Right ventricle myocardium superior (tissue), 1 donor: ENCODE measurements around the gene HNRNPR. TPM values are rescaled to one million over a fixed set of nuclear protein-coding genes. Genes with fewer than 3 reads are reported as not detected.
"Not testable (repeated sequence)": the region's sequence is repeated elsewhere in the genome, so short reads cannot be mapped to it uniquely, and the experiment has no call there.

ENCODE experiments used
- ATAC-seq: fragments of 200-7000 bp; cut with Tn5 transposase; one replicate; pipeline ENCODE4 v1.9.1; 2020; ENCODE audit warnings: mild to moderate bottlenecking; ENCODE audit not compliant: poor library complexity
- DNase-seq: peaks from one replicate; pipeline ENCODE4 v3.0.0-alpha.2; 2020
- intact Hi-C: fragments of 100-400 bp; cut with DNase I; formaldehyde crosslinking; loops from one replicate; pipeline ENCODE4 v1.11.2; 2022
- total RNA-seq: library from RNA; stranded (reverse); fragmentation: NEBNext Ultra II Directional; extraction: Animal tissue kit (Norgen Biotek cat#: 25700); gene quantifications from one replicate; pipeline ENCODE4 v1.2.1, GENCODE V29; 2021
- donor health status: DM: no; HTN: yes; CAD: no; lungs with severe emphysema.

Gene HNRNPR
- total RNA-seq, 1 donor from 2014 or later = 53.5 TPM

- ATAC-seq (peak; percentile 47), DNase-seq (peak; percentile 43)
- intact Hi-C loops = loop anchor here (2.0 kb wide), 1 partner anchor 25 kb away; the partner anchor contains the start of gene ZNF436
Observed at GRCh38 chr1:23343221-23344110, 618 bp downstream of the HNRNPR start.

GRCh38 chr1:23341931-23342692 lies 2.0 kb downstream of the HNRNPR start:
- no peak for ATAC-seq
- intact Hi-C loops = no loop called here
- DNase-seq = no peak

- intact Hi-C loops = no loop called here
- DNase-seq (no peak), ATAC-seq (no peak)
Observed at GRCh38 chr1:23339632-23340031, 4.5 kb downstream of the HNRNPR start.

- DNase-seq = no peak
- intact Hi-C loops = no loop called here
- no peak for ATAC-seq
Observed at GRCh38 chr1:23337869-23338268, 6.2 kb downstream of the HNRNPR start.

- DNase-seq (no peak), ATAC-seq (no peak)
- intact Hi-C loops = no loop called here
Observed at GRCh38 chr1:23331713-23332112, 12.4 kb downstream of the HNRNPR start.

GRCh38 chr1:23330846-23331245 lies 13.2 kb downstream of the HNRNPR start:
- intact Hi-C loops = no loop called here
- no peak for ATAC-seq
- DNase-seq = no peak

- ATAC-seq (no peak), DNase-seq (no peak)
- intact Hi-C loops = no loop called here
Observed at GRCh38 chr1:23325393-23325792, 18.7 kb downstream of the HNRNPR start.

- ATAC-seq (no peak), DNase-seq (no peak)
- intact Hi-C loops = no loop called here
Observed at GRCh38 chr1:23322770-23323169, 21.3 kb downstream of the HNRNPR start.

- intact Hi-C loops, DNase-seq, ATAC-seq: not testable (repeated sequence)
Observed at GRCh38 chr1:23310280-23310679, 33.8 kb downstream of the HNRNPR start.

- intact Hi-C loops = no loop called here
- DNase-seq (no peak), ATAC-seq (no peak)
Observed at GRCh38 chr1:23304140-23304620, 39.9 kb downstream of the HNRNPR start.

- no peak for ATAC-seq
- intact Hi-C loops = no loop called here
- DNase-seq = no peak
Observed at GRCh38 chr1:23303524-23303923, 40.6 kb downstream of the HNRNPR start.

GRCh38 chr1:23296931-23297330 lies 47.2 kb downstream of the HNRNPR start:
- intact Hi-C loops = no loop called here
- ATAC-seq (no peak), DNase-seq (no peak)

- DNase-seq (no peak), ATAC-seq (no peak)
- intact Hi-C loops = no loop called here
Observed at GRCh38 chr1:23291706-23292105, 52.4 kb downstream of the HNRNPR start.

GRCh38 chr1:23290836-23291565 lies 53.1 kb downstream of the HNRNPR start:
- DNase-seq (no peak), ATAC-seq (no peak)
- intact Hi-C loops = no loop called here

- no peak for DNase-seq
- intact Hi-C loops = loop anchor here (10.0 kb wide), 1 partner anchor 116 kb away; no protein-coding TSS in a partner anchor
- no peak for ATAC-seq
Observed at GRCh38 chr1:23288671-23289070, 55.4 kb downstream of the HNRNPR start.

- ATAC-seq (no peak), DNase-seq (no peak)
- intact Hi-C loops = loop anchor here (10.0 kb wide), 1 partner anchor 117 kb away; no protein-coding TSS in a partner anchor
Observed at GRCh38 chr1:23288201-23288600, 55.9 kb downstream of the HNRNPR start.

- DNase-seq = no peak
- ATAC-seq = no peak
- intact Hi-C loops = loop anchor here (10.0 kb wide), 1 partner anchor 118 kb away; no protein-coding TSS in a partner anchor
Observed at GRCh38 chr1:23286401-23286800, 57.7 kb downstream of the HNRNPR start.

GRCh38 chr1:23283667-23284602 lies 60.1 kb downstream of the HNRNPR start:
- intact Hi-C loops = loop anchor here (10.0 kb wide), 1 partner anchor 121 kb away; no protein-coding TSS in a partner anchor
- ATAC-seq (peak; percentile 46), DNase-seq (no peak)
